ACC112 (cell line): Measurements from ENCODE around the gene CARMIL1.
"Not testable (repeated sequence)": the region's sequence is repeated elsewhere in the genome, so short reads cannot be mapped to it uniquely, and the experiment has no call there.

Experiments used
- H2AFZ ChIP-seq: fragments of 200-600 bp; sonication (generic); one replicate; pipeline ENCODE4 v1.6.0; 2017; ENCODE audit warnings: antibody characterized with exemption, low read length; ENCODE audit not compliant: unreplicated experiment
- H3K27ac ChIP-seq: fragments of 200-600 bp; sonication (generic); 2 replicates; pipeline ENCODE4 v1.5.1; 2014; ENCODE audit warnings: low read depth, mild to moderate bottlenecking, antibody characterized with exemption, low read length, moderate library complexity
- H3K27me3 ChIP-seq: fragments of 200-600 bp; sonication (generic); 2 replicates; pipeline ENCODE4 v1.6.1; 2014; ENCODE audit warnings: mild to moderate bottlenecking, antibody characterized with exemption, low read length, moderate library complexity, mixed read lengths; ENCODE audit not compliant: insufficient read depth
- H3K36me3 ChIP-seq: fragments of 200-600 bp; sonication (generic); 2 replicates; pipeline ENCODE4 v1.6.1; 2016; ENCODE audit warnings: mild to moderate bottlenecking, antibody characterized with exemption, low read length, moderate library complexity, mixed read lengths; ENCODE audit not compliant: insufficient read depth
- H3K4me1 ChIP-seq: fragments of 200-600 bp; sonication (generic); one replicate; pipeline ENCODE4 v1.6.1; 2016; ENCODE audit warnings: low read length, mixed read lengths; ENCODE audit not compliant: insufficient read depth, unreplicated experiment, control insufficient read depth
- H3K4me3 ChIP-seq: fragments of 200-600 bp; sonication (generic); 2 replicates; pipeline ENCODE4 v1.5.1; 2014; ENCODE audit warnings: mild to moderate bottlenecking, low read depth, low read length
- H3K79me2 ChIP-seq: fragments of 200-600 bp; sonication (generic); one replicate; pipeline ENCODE4 v1.6.0; 2016; ENCODE audit warnings: low read length; ENCODE audit not compliant: control insufficient read depth, unreplicated experiment, insufficient read depth

The CARMIL1 gene

DNA sequence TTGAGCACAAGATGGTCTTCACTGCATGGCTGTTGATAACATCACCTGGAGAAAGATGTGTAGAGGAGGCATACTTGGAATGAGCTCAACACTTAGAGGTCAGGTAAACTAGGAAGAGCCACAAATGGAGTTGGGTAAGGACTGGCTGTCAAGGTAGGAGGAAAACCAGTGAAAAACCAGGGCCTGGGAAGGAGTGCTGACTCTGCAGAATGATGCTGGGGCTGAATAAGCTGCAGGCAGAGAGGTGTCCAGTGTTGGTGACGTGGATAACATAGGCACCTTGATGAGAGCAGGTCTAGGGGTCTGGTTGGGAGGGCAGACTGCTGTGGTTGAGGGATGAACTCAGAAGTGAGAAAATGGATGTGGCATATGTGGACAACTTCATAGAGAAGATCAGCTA lies 160.2 kb downstream of the CARMIL1 start:
- Histone ChIP-seq H3K36me3 (no peaks in the 10 kb centered on the region), H2AFZ (no peak overlapping the region), H3K27me3 (no peaks in the 10 kb centered on the region), H3K79me2 (no peaks in the 10 kb centered on the region), H3K4me1 (no peaks in the 10 kb centered on the region), H3K27ac (no peak overlapping the region), H3K4me3 (no peak overlapping the region)

DNA sequence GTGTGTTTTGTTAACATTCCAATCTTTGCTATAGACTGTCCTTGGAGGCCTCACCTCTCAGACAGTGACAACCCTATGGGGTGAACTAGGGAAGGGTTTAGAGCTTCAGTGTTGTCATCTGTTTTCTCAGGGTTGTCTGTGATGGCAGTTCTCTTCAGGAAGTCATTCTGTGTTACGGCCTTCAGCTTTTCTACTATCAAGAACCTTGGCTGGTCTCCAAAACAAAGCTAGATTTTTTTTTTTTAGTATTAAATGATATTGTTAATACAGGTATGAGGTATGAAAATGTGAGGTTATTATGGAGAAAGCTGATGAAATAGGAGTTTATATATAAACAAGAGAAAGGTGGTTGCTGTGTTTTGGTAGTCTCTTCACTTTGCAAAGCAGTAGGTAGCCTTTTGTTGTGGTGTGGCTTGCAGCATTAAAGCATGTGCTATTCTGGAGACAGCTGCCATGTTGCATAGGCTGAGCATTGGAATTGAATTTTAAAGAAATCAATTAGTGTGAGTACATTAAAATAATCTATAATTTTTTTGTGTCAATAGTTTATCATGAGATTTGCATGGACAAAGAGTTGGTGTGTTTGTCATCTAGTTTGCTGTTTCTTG lies 162.6 kb downstream of the CARMIL1 start:
- H3K27ac ChIP-seq: no peak overlapping the region
- no peaks in the 10 kb centered on the region for H3K27me3 ChIP-seq
- H3K79me2 ChIP-seq: no peaks in the 10 kb centered on the region
- no peak overlapping the region for H3K4me3 ChIP-seq
- H3K4me1 ChIP-seq: no peaks in the 10 kb centered on the region
- no peak overlapping the region for H2AFZ ChIP-seq
- H3K36me3 ChIP-seq: no peaks in the 10 kb centered on the region

DNA sequence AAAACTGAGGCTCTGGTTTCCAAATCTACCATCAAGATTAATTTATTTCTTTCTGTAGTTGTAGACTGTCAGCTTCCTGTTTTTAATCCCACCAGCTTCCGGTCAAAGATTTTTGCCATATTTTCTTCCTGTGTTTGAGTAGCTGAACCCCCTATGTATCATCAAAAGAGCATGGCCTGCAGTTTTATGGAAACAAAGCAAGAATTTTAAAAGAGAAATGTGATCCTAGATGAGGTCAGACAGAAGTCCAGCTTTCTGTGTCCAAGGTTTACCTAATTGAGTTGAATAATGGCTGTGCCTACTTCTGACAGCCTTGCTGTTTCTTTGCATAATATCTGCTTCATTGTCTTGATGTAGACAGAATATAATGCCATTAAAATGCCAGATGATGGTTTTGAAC lies 163.7 kb downstream of the CARMIL1 start:
- Histone ChIP-seq H3K4me1 (peaks cover 5% of the 10 kb centered on the region), H3K27me3 (no peaks in the 10 kb centered on the region), H3K79me2 (no peaks in the 10 kb centered on the region), H3K36me3 (no peaks in the 10 kb centered on the region), H3K27ac (no peak overlapping the region), H2AFZ (no peak overlapping the region), H3K4me3 (no peak overlapping the region)

DNA sequence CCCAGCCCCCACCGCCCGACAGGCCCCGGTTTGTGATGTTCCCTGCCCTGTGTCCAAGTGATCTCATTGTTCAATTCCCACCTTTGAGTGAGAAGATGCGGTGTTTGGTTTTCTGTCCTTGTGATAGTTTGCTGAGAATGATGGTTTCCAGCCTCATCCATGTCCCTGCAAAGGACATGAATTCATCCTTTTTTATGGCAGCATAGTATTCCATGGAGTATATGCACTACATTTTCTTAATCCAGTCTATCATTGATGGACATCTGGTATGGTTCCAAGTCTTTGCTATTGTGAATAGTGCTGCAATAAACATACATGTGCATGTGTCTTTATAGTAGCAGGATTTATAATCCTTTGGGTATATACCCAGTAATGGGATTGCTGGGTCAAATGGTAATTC lies 165.3 kb downstream of the CARMIL1 start:
- not testable (repeated sequence) for H3K27me3 ChIP-seq, H3K4me1 ChIP-seq, H3K79me2 ChIP-seq, H2AFZ ChIP-seq, H3K4me3 ChIP-seq, H3K27ac ChIP-seq, H3K36me3 ChIP-seq

GRCh38 chr6:25446830-25447569 lies 167.8 kb downstream of the CARMIL1 start:
- no peak overlapping the region for H2AFZ ChIP-seq
- no peaks in the 10 kb centered on the region for H3K27me3 ChIP-seq
- H3K36me3 ChIP-seq: no peaks in the 10 kb centered on the region
- no peak overlapping the region for H3K4me3 ChIP-seq
- no peak overlapping the region for H3K27ac ChIP-seq
- no peaks in the 10 kb centered on the region for H3K79me2 ChIP-seq
- peaks cover 5% of the 10 kb centered on the region for H3K4me1 ChIP-seq

DNA sequence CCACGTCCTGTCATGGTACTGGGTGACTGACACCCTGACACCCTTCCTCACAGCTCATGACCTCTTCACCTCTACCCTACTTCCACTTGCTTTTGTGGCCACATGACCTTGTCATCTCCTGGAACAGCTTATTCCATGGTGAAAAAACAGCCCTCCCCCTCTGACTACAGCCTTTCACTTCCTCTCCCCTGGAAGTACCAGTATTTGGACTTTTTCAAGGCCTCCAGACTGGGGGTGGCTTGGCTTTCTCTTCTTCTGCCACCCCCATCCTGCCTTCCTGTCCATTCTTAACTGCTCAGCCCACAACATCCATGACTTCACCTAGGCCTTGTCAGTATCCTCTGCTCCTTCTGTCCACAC lies 168.4 kb downstream of the CARMIL1 start:
- Histone ChIP-seq H2AFZ (no peak overlapping the region), H3K36me3 (no peaks in the 10 kb centered on the region), H3K27me3 (no peaks in the 10 kb centered on the region), H3K4me1 (peaks cover 5% of the 10 kb centered on the region), H3K27ac (no peak overlapping the region), H3K4me3 (no peak overlapping the region), H3K79me2 (no peaks in the 10 kb centered on the region)

- H2AFZ ChIP-seq: no peak overlapping the region
- no peak overlapping the region for H3K27ac ChIP-seq
- no peak overlapping the region for H3K4me3 ChIP-seq
- no peaks in the 10 kb centered on the region for H3K36me3 ChIP-seq
- no peaks in the 10 kb centered on the region for H3K79me2 ChIP-seq
- peaks cover 7% of the 10 kb centered on the region for H3K4me1 ChIP-seq
- no peaks in the 10 kb centered on the region for H3K27me3 ChIP-seq
Observed at GRCh38 chr6:25448965-25449538, 169.9 kb downstream of the CARMIL1 start.

- H3K4me3 ChIP-seq: no peak overlapping the region
- H3K36me3 ChIP-seq: no peaks in the 10 kb centered on the region
- no peaks in the 10 kb centered on the region for H3K27me3 ChIP-seq
- H3K4me1 ChIP-seq: peaks cover 10% of the 10 kb centered on the region
- no peaks in the 10 kb centered on the region for H3K79me2 ChIP-seq
- H3K27ac ChIP-seq: no peak overlapping the region
- H2AFZ ChIP-seq: no peak overlapping the region
Observed at GRCh38 chr6:25449774-25450173, 170.6 kb downstream of the CARMIL1 start.

- peaks cover 10% of the 10 kb centered on the region for H3K4me1 ChIP-seq
- H2AFZ ChIP-seq: no peak overlapping the region
- no peak overlapping the region for H3K27ac ChIP-seq
- H3K27me3 ChIP-seq: no peaks in the 10 kb centered on the region
- no peaks in the 10 kb centered on the region for H3K36me3 ChIP-seq
- no peaks in the 10 kb centered on the region for H3K79me2 ChIP-seq
- no peak overlapping the region for H3K4me3 ChIP-seq
Observed at GRCh38 chr6:25450469-25451198, 171.5 kb downstream of the CARMIL1 start.

GRCh38 chr6:25452031-25452430 lies 172.9 kb downstream of the CARMIL1 start:
- no peaks in the 10 kb centered on the region for H3K27me3 ChIP-seq
- no peaks in the 10 kb centered on the region for H3K36me3 ChIP-seq
- no peak overlapping the region for H3K4me3 ChIP-seq
- H3K79me2 ChIP-seq: no peaks in the 10 kb centered on the region
- H3K27ac ChIP-seq: no peak overlapping the region
- no peak overlapping the region for H2AFZ ChIP-seq
- peaks cover 10% of the 10 kb centered on the region for H3K4me1 ChIP-seq
